ENCODE data around the gene SLC19A1. TPM values are rescaled to one million over a fixed set of nuclear protein-coding genes. Genes with fewer than 3 reads are reported as not detected.

The SLC19A1 gene
- total and polyA plus RNA-seq, 7 donors = 1.4 to 3.8 (median 2.3) TPM

DNA sequence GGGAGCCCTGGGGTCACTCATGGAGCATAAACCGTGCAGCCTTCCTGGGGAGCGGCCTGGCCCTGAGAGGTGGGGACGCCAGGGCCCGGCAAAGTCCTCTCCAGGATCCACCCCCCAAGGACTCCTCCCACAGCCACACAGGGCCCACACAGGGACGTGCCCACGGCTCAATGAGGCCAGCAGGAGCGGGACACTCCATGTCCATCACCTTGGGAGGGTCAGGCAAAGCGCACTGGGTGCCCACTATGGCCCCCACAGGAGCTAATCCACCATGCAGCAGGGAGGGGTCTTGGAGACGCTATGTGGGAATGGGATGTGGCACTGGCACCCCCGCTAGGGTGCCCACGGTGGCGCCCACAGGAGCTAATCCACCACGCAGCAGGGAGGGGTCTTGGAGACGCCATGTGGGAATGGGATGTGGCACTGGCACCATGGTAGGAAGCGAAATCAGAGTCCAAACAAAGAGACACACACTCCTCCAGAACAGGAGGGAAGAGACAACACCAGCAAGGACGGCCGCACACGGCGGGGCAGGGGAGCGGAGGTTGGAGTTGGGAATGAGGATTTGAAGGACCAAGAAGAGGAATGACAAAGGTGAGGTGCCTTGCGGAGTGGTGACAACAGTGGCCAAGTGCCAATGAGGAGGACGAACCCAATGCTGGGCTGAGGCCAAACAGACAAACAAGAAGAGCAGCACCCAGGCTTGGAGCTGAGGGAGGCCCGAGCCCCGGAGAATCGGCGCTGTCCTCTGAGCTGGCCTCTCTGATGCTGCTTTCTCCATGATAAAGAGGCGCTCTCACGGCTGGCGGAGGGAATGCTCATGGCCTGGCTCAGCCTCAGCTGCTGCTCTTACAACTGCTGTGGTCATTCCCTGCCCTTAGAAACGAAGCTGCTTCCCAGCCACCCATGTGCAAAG is 18.1 kb upstream of the SLC19A1 start:
- DNase-seq = no peak

DNA sequence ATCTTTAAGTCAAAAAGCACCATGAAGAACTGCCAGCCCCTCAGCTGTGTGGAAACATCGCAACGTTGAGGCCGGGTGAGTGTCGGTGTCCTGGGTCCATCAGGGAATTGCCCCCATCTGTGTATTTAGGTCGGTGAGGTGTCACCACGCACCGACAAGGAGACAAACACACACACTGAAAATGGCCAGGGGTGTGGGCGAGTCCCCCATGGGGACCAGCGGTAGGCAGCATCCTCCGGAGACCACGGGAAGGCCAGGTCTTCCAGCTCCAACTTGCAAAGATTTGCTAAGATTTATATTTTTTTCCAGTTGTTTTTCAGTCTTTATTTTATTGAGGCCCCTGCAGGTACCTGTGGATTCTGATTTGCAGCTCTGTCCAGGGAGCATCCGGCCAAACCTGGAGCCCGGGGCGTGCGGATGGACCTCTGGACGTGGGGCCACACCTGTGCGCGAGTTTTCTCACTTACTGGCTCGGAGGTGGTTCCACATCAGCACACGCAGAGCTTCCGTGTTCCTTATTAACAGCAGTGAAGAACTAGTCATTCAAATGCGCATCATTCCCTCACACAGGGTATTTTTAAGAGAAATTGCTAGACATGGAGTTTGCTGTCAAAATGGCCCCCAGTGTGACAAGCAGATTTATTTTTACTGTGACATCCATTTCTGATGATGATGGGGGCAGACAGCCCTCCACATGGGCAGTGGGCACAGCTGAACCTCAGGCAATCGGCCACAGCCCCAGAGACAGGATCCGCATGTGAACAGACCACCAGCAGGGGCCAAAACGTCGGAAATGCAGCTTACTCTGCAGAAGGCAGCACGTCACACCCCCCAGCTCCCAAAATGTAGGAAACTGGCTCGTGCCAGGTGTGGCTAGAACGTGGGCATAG is 17.2 kb upstream of the SLC19A1 start:
- intact Hi-C loops (cut with DNase I) = loop anchor here (5.0 kb wide), 2 partner anchors 263 to 363 kb away; no protein-coding TSS in a partner anchor
- no peaks in the 10 kb centered on the region for H3K9me3 ChIP-seq
- WGBS, 3 donors = 76 to 79% (median 77%) methylated on average over 29 of the region's 29 CpGs
- ATAC-seq = no peak
- no peak overlapping the region for H3K27ac ChIP-seq
- TF ChIP-seq, protein P1, sequence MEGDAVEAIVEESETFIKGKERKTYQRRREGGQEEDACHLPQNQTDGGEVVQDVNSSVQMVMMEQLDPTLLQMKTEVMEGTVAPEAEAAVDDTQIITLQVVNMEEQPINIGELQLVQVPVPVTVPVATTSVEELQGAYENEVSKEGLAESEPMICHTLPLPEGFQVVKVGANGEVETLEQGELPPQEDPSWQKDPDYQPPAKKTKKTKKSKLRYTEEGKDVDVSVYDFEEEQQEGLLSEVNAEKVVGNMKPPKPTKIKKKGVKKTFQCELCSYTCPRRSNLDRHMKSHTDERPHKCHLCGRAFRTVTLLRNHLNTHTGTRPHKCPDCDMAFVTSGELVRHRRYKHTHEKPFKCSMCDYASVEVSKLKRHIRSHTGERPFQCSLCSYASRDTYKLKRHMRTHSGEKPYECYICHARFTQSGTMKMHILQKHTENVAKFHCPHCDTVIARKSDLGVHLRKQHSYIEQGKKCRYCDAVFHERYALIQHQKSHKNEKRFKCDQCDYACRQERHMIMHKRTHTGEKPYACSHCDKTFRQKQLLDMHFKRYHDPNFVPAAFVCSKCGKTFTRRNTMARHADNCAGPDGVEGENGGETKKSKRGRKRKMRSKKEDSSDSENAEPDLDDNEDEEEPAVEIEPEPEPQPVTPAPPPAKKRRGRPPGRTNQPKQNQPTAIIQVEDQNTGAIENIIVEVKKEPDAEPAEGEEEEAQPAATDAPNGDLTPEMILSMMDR (IDR thresholded peaks at IDR 0.05) = no peak
- peaks cover 0 to 40% (median 5%) of the 10 kb centered on the region in 3 donors for H3K27me3 ChIP-seq (ENCODE audit: insufficient read depth in 3 of 3, low read length in 2 of 3)
- DNase-seq = peak in 1 of 2 donors; percentile 36
- peaks cover 4% of the 10 kb centered on the region for H3K4me1 ChIP-seq
- no peak overlapping the region for H3K4me3 ChIP-seq
- no peaks in the 10 kb centered on the region for H3K36me3 ChIP-seq (ENCODE audit: insufficient read depth in 1 of 2, low read depth in 1 of 2)

More for the DNA sequence above, 18.1 kb upstream of the SLC19A1 start:
- no peaks in the 10 kb centered on the region for H3K9me3 ChIP-seq
- H3K27me3 ChIP-seq (ENCODE audit: insufficient read depth in 3 of 3, low read length in 2 of 3) = peaks cover 0 to 49% (median 8%) of the 10 kb centered on the region in 3 donors
- peaks cover 4% of the 10 kb centered on the region for H3K4me1 ChIP-seq
- TF ChIP-seq, protein P1 (IDR thresholded peaks at IDR 0.05) = no peak
- H3K36me3 ChIP-seq (ENCODE audit: insufficient read depth in 1 of 2, low read depth in 1 of 2) = no peaks in the 10 kb centered on the region
- 76 to 80% (median 79%) methylated on average over 30 of the region's 30 CpGs for WGBS, 3 donors
- intact Hi-C loops (cut with DNase I) = no loop called here
- no peak overlapping the region for H3K4me3 ChIP-seq
- ATAC-seq = no peak
- no peak overlapping the region for H3K27ac ChIP-seq

DNA sequence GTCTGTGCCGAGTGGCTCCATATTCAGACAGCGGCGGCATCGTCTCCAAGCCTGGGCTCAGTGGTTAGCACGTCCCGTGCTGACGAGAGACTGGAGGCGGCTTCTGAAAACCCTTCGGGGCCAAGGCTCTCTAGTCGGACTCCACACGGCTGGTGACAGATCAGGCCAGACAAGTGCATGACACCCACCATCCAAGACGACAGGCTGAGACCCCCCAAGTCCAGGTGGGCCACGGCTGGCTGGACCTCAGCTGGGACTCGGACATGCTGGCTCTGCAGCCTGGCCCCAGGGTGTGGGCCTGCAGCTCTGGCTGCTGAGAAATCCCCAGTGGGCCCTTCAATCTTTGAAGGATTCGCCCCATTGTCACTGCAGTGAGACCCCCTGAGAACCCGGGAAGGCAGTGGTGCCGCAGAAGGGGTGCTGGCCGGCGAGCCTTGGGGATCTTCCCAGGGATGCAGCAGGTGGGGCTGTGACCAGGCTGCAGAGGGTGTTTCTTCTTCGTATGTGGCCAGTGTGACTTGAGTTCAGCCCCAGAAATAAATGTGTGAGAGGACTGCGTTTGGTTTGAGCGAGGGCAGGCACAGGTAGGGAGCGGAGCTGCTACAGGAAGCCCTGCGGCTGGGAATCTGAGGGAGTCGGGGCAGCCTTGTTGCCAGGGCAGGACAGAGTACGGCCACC is 15.9 kb upstream of the SLC19A1 start:
- TF ChIP-seq, protein P1 (IDR thresholded peaks at IDR 0.05) = no peak
- WGBS, 3 donors = 76 to 82% (median 76%) methylated on average over 26 of the region's 26 CpGs
- Histone ChIP-seq H3K4me3 (no peak overlapping the region), H3K27ac (no peak overlapping the region), H3K9me3 (no peaks in the 10 kb centered on the region), H3K36me3 (ENCODE audit: insufficient read depth in 1 of 2, low read depth in 1 of 2) (no peaks in the 10 kb centered on the region), H3K27me3 (ENCODE audit: insufficient read depth in 3 of 3, low read length in 2 of 3) (peaks cover 0 to 33% (median 5%) of the 10 kb centered on the region in 3 donors), H3K4me1 (peaks cover 4% of the 10 kb centered on the region)
- no peak for ATAC-seq
- peak in 1 of 2 donors; percentile 48 for DNase-seq
- intact Hi-C loops (cut with DNase I) = loop anchor here (5.0 kb wide), 2 partner anchors 264 to 364 kb away; no protein-coding TSS in a partner anchor

DNA sequence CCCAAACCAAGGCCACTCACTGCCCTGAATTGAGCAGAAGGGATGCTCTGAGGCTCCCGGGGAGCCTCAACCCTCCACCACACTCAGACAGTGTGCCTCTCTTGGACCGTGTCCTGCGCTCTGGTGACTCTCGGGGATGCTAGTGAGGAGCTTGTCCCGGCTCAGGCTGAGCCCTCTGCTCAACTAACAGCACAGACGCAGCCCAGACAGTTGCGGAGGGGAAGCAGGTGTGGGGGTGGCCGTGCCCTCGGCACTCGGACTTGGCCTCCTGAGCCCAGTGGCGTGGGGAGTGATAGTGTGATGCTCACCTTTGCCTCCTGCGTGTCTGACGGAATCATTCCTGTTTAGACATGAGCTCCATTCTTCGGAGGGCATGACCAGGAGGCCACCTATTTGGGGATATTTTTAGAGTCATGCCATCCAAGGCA is 15.4 kb upstream of the SLC19A1 start:
- TF ChIP-seq, protein P1 (IDR thresholded peaks at IDR 0.05) = no peak
- WGBS, 3 donors = 66 to 72% (median 69%) methylated on average over 14 of the region's 14 CpGs
- intact Hi-C loops (cut with DNase I) = loop anchor here (5.0 kb wide), 2 partner anchors 265 to 365 kb away; no protein-coding TSS in a partner anchor

More for the DNA sequence above, 15.4 kb upstream of the SLC19A1 start:
- Histone ChIP-seq H3K36me3 (ENCODE audit: insufficient read depth in 1 of 2, low read depth in 1 of 2) (no peaks in the 10 kb centered on the region), H3K4me1 (peaks cover 4% of the 10 kb centered on the region), H3K27ac (no peak overlapping the region), H3K9me3 (no peaks in the 10 kb centered on the region), H3K27me3 (ENCODE audit: insufficient read depth in 3 of 3, low read length in 2 of 3) (peaks cover 0 to 30% (median 7%) of the 10 kb centered on the region in 3 donors), H3K4me3 (no peak overlapping the region)
- DNase-seq (peak in 1 of 2 donors; percentile 43), ATAC-seq (no peak)
